Keratinocyte (primary cell): Measurements from ENCODE around the gene WASF2. TPM values are rescaled to one million over a fixed set of nuclear protein-coding genes. Genes with fewer than 3 reads are reported as not detected.
A peak's percentile ranks its signal among the peaks of the same experiment; 100 is the strongest.

Experiments used
- DNase-seq: peaks from one replicate; pipeline ENCODE4 v3.0.0-alpha.2; 2011; ENCODE audit warnings: low read depth, missing footprints, low spot score
- FAIRE-seq: peaks from 2 replicates; lab custom pipeline; 2011; peaks lifted over from hg19 to GRCh38; lab: Jason Lieb, UNC
- H2AFZ ChIP-seq: 2 replicates; pipeline ENCODE4 v1.6.0; 2012; ENCODE audit warnings: low read length, control low read depth, inconsistent platforms; ENCODE audit not compliant: control insufficient read depth
- H3K27ac ChIP-seq: 2 replicates; pipeline ENCODE4 v1.5.1; 2011; ENCODE audit warnings: low read length; ENCODE audit not compliant: control insufficient read depth, insufficient read depth
- H3K27me3 ChIP-seq: 3 replicates; pipeline ENCODE4 v1.6.0; 2011; ENCODE audit warnings: low read length; ENCODE audit not compliant: control insufficient read depth, insufficient read depth; ENCODE audit errors: extremely low read depth
- H3K36me3 ChIP-seq, 2 experiments: 2 replicates in 1 of 2; 3 replicates in 1 of 2; pipeline ENCODE4 v1.5.1; 2011; ENCODE audit warnings: low read length in 2 of 2, mild to moderate bottlenecking in 1 of 2; ENCODE audit not compliant: control insufficient read depth in 2 of 2, insufficient read depth in 2 of 2; ENCODE audit errors: extremely low read depth in 1 of 2
- H3K4me1 ChIP-seq: 3 replicates; pipeline ENCODE4 v1.5.1; 2011; ENCODE audit warnings: low read length; ENCODE audit not compliant: control insufficient read depth, insufficient read depth; ENCODE audit errors: extremely low read depth
- H3K4me2 ChIP-seq: 3 replicates; pipeline ENCODE4 v1.6.0; 2011; ENCODE audit warnings: low read depth, low read length; ENCODE audit not compliant: control insufficient read depth, insufficient read depth; ENCODE audit errors: extremely low read depth
- H3K4me3 ChIP-seq, 3 experiments: fragments of 200-600 bp in 1 of 3; sonication (generic) in 1 of 3; 2 replicates in 2 of 3; 3 replicates in 1 of 3; pipeline ENCODE4 v1.5.1; 2011 to 2016; ENCODE audit warnings: low read length in 3 of 3, mild to moderate bottlenecking in 3 of 3, control low read depth in 2 of 3, inconsistent platforms in 1 of 3, low read depth in 1 of 3, mixed read lengths in 1 of 3, mixed run types in 1 of 3, moderate library complexity in 1 of 3; ENCODE audit not compliant: control insufficient read depth in 2 of 3, insufficient read depth in 2 of 3; ENCODE audit errors: extremely low read depth in 1 of 3
- H3K79me2 ChIP-seq: 2 replicates; pipeline ENCODE4 v1.6.0; 2012; ENCODE audit warnings: low read length; ENCODE audit not compliant: control insufficient read depth, insufficient read depth
- H3K9ac ChIP-seq: 3 replicates; pipeline ENCODE4 v1.6.0; 2011; ENCODE audit warnings: low read length; ENCODE audit not compliant: control insufficient read depth, insufficient read depth; ENCODE audit errors: extremely low read depth
- H3K9me1 ChIP-seq: 3 replicates; pipeline ENCODE4 v1.6.0; 2011; ENCODE audit warnings: low read length; ENCODE audit not compliant: control insufficient read depth, insufficient read depth; ENCODE audit errors: extremely low read depth
- H3K9me3 ChIP-seq: 2 replicates; pipeline ENCODE4 v1.5.1; 2012; ENCODE audit warnings: low read depth, low read length; ENCODE audit not compliant: control insufficient read depth
- H4K20me1 ChIP-seq: 3 replicates; pipeline ENCODE4 v1.6.0; 2011; ENCODE audit warnings: low read length; ENCODE audit not compliant: control insufficient read depth, insufficient read depth; ENCODE audit errors: extremely low read depth
- CTCF ChIP-seq, 3 experiments: IDR thresholded peaks in 1 of 3; conservative IDR thresholded peaks in 1 of 3; optimal IDR thresholded peaks in 1 of 3; 2 replicates in 2 of 3; 3 replicates in 1 of 3; pipeline versions ENCODE3 to v1.5.1; 2011; ENCODE audit warnings: low read length in 3 of 3, mild to moderate bottlenecking in 3 of 3, moderate library complexity in 2 of 3, control low read depth in 1 of 3, inconsistent platforms in 1 of 3; ENCODE audit not compliant: insufficient read depth in 2 of 3; ENCODE audit errors: extremely low read depth in 1 of 3
- EZH2 ChIP-seq: IDR thresholded peaks from one replicate; pipeline ENCODE4 v1.6.1; 2012; ENCODE audit warnings: inconsistent platforms, mild to moderate bottlenecking, low read length, moderate library complexity
- dilution Hi-C: fragments of 300-500 bp; cut with MboI; formaldehyde crosslinking; loops from one replicate; pipeline ENCODE4 v1.7.0; 2020; ENCODE audit warnings: low sequenced_read_pairs; ENCODE audit not compliant: extremely low pct_ligation_motif_present
- polyA plus RNA-seq, 5 experiments: library from polyadenylated mRNA; depleted of rRNA in 3 of 5; stranded (reverse) in 3 of 5; stranded (forward) in 1 of 5; unstranded in 1 of 5; fragments of >200 nt; gene quantifications; 1 replicate in 1 of 5; 2 replicates in 3 of 5; 3 replicates in 1 of 5; pipeline versions ENCODE4 v1.2.1 to v1.2.3, GENCODE V29; 2011 to 2012; ENCODE audit warnings: missing spikeins in 2 of 5, low read depth in 1 of 5, low replicate concordance in 1 of 5

The WASF2 gene
- polyA plus RNA-seq, 1 donor (not counting 4 experiments of a cell fraction or from before 2014, with no cell fraction given) = 42.9 TPM

- Histone ChIP-seq H4K20me1 (no peaks in the 10 kb centered on the region), H3K9me3 (no peaks in the 10 kb centered on the region), H3K9ac (no peak overlapping the region), H3K9me1 (no peaks in the 10 kb centered on the region), H3K27ac (no peak overlapping the region), H3K27me3 (no peaks in the 10 kb centered on the region), H3K4me1 (peaks cover 21% of the 10 kb centered on the region), H2AFZ (no peak overlapping the region), H3K79me2 (peaks cover 15% of the 10 kb centered on the region), H3K36me3 (no peaks in the 10 kb centered on the region), H3K4me3 (no peak overlapping the region), H3K4me2 (peak overlapping the region; percentile 93)
- FAIRE-seq (no peak), DNase-seq (no peak)
- dilution Hi-C loops = no loop called here
- TF ChIP-seq EZH2 (no peak), CTCF (optimal IDR thresholded peaks at IDR 0.05 in 1 of 3, IDR thresholded peaks at IDR 0.05 in 1 of 3, conservative IDR thresholded peaks at IDR 0.05 in 1 of 3; ENCODE audit: extremely low read depth in 1 of 3, insufficient read depth in 2 of 3, low read length in 3 of 3) (no peak)
Measured at GRCh38 chr1:27393641-27394281, 96.2 kb downstream of the WASF2 start.

- FAIRE-seq (no peak), DNase-seq (no peak)
- Histone ChIP-seq H3K79me2 (peaks cover 15% of the 10 kb centered on the region), H4K20me1 (no peaks in the 10 kb centered on the region), H3K9me1 (no peaks in the 10 kb centered on the region), H3K4me3 (peak overlapping the region; percentile 66 to 86 (median 84)), H2AFZ (peak overlapping the region; percentile 74), H3K4me2 (peak overlapping the region; percentile 93), H3K9ac (peak overlapping the region; percentile 90), H3K27ac (peak overlapping the region; percentile 81), H3K4me1 (peaks cover 21% of the 10 kb centered on the region), H3K27me3 (no peaks in the 10 kb centered on the region), H3K9me3 (no peaks in the 10 kb centered on the region), H3K36me3 (no peaks in the 10 kb centered on the region)
- dilution Hi-C loops = no loop called here
- TF ChIP-seq CTCF (optimal IDR thresholded peaks at IDR 0.05 in 1 of 3, IDR thresholded peaks at IDR 0.05 in 1 of 3, conservative IDR thresholded peaks at IDR 0.05 in 1 of 3; ENCODE audit: extremely low read depth in 1 of 3, insufficient read depth in 2 of 3, low read length in 3 of 3) = peak in 2 of 3 experiments; percentile 29 to 32
- TF ChIP-seq EZH2 = no peak
Measured at GRCh38 chr1:27392778-27393635, 97.0 kb downstream of the WASF2 start.
